GM12892 (cell line): ENCODE data around the gene FUS.

Experiments
- POLR2A ChIP-seq: IDR thresholded peaks from 2 replicates; pipeline ENCODE4 v1.6.1; 2011; ENCODE audit warnings: low read depth, low read length, control low read depth
- POLR2AphosphoS5 ChIP-seq: IDR thresholded peaks from 2 replicates; pipeline ENCODE4 v1.6.1; 2011; ENCODE audit warnings: low read depth, low read length, control low read depth
- TAF1 ChIP-seq: IDR thresholded peaks from 2 replicates; pipeline ENCODE4 v1.6.1; 2011; ENCODE audit warnings: low read depth, mild to moderate bottlenecking, control low read depth, low read length, borderline replicate concordance

DNA sequence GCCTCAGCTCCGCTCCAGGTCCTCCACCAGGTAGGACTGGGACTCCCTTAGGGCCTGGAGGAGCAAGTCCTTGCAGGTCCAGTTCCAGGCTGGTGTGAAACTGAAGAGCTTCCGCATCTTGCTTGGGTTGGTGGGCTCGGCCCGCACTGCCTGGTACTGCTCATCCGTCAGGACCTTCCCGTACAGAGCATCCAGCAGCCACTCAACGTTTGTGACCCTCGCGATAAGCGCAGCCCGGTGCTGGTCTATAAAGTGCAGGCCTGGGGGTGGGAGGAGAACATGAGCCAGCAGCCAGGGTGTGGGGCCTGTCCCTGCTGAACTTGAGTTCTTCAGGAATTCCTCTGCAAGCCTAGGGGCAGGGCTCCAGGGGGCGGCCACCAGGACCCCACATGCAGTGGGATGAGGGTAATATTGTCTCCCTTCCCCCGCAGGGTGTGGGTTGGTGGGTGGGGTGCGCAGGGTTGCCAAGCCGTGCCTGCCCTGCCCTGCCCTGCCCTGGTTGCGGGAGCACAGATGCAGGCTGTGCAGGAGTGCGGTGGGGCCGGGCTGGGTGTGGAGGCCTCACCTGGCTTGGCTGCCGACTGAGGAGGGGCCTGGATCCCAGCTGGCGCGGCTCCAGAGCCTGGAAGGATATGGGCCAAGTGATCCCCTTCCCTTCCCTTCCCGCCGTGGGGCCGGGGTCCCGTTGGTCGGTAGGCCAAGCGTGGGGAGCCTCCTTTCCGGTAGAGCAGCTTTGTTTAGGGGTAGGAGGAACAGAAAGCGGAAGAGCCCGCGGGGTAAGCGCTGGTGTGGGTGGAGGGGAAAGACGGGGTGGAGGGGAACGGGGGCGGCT, 21.9 kb downstream of the FUS start:
- no peak for TF ChIP-seq TAF1
- TF ChIP-seq POLR2A, result peak; percentile 40
- no peak for TF ChIP-seq POLR2AphosphoS5
